ENCODE measurements around the gene TRAK1.
"Not testable (repeated sequence)": the region's sequence is repeated elsewhere in the genome, so short reads cannot be mapped to it uniquely, and the experiment has no call there.

Gene TRAK1

GRCh38 chr3:42099020-42099765 is 8.0 kb downstream of the TRAK1 start:
- no peak for DNase-seq

- no peak for DNase-seq
These were observed 9.9 kb downstream of the TRAK1 start for GRCh38 chr3:42101048-42101447.

GRCh38 chr3:42101481-42101880 is 10.3 kb downstream of the TRAK1 start:
- DNase-seq = no peak

GRCh38 chr3:42102571-42102970 is 11.4 kb downstream of the TRAK1 start:
- DNase-seq = no peak

- DNase-seq = not testable (repeated sequence)
These were observed 12.9 kb downstream of the TRAK1 start for GRCh38 chr3:42103921-42104665.

GRCh38 chr3:42105994-42106393 is 14.8 kb downstream of the TRAK1 start:
- DNase-seq = not testable (repeated sequence)

GRCh38 chr3:42106646-42107045 is 15.5 kb downstream of the TRAK1 start:
- no peak for DNase-seq

GRCh38 chr3:42110631-42111030 is 19.5 kb downstream of the TRAK1 start:
- no peak for DNase-seq

- no peak for DNase-seq
These were observed 23.1 kb downstream of the TRAK1 start for GRCh38 chr3:42114130-42114725.

GRCh38 chr3:42115215-42115614 is 24.1 kb downstream of the TRAK1 start:
- no peak for DNase-seq

- no peak for DNase-seq
These were observed 24.8 kb downstream of the TRAK1 start for GRCh38 chr3:42115946-42116345.

GRCh38 chr3:42116466-42116865 is 25.3 kb downstream of the TRAK1 start:
- no peak for DNase-seq

GRCh38 chr3:42117175-42118008 is 26.2 kb downstream of the TRAK1 start:
- no peak for DNase-seq

- DNase-seq = no peak
These were observed 27.7 kb downstream of the TRAK1 start for GRCh38 chr3:42118762-42119361.

- no peak for DNase-seq
These were observed 28.6 kb downstream of the TRAK1 start for GRCh38 chr3:42119561-42120355.

GRCh38 chr3:42120866-42121265 is 29.7 kb downstream of the TRAK1 start:
- DNase-seq = no peak

GRCh38 chr3:42122261-42123011 is 31.3 kb downstream of the TRAK1 start:
- DNase-seq = no peak

- DNase-seq = no peak
These were observed 31.9 kb downstream of the TRAK1 start for GRCh38 chr3:42123012-42123581.

- no peak for DNase-seq
These were observed 32.9 kb downstream of the TRAK1 start for GRCh38 chr3:42123824-42124658.

- DNase-seq = no peak
These were observed 36.1 kb downstream of the TRAK1 start for GRCh38 chr3:42127226-42127625.

Data from stimulated activated CD4-positive, alpha-beta T cell treated with anti-CD3 and anti-CD28 coated beads, Interleukin-2, amount 100 ng/mL, for 24 hours (primary cell).